Activated T-cell treated with anti-CD3 and anti-CD28 coated beads for 1 hour (primary cell): ENCODE results near the gene FRMD4A.

ENCODE experiments used
- DNase-seq: peaks from one replicate; pipeline ENCODE4 v3.0.0-alpha.2; 2020; ENCODE audit warnings: low read depth

Gene FRMD4A

DNA sequence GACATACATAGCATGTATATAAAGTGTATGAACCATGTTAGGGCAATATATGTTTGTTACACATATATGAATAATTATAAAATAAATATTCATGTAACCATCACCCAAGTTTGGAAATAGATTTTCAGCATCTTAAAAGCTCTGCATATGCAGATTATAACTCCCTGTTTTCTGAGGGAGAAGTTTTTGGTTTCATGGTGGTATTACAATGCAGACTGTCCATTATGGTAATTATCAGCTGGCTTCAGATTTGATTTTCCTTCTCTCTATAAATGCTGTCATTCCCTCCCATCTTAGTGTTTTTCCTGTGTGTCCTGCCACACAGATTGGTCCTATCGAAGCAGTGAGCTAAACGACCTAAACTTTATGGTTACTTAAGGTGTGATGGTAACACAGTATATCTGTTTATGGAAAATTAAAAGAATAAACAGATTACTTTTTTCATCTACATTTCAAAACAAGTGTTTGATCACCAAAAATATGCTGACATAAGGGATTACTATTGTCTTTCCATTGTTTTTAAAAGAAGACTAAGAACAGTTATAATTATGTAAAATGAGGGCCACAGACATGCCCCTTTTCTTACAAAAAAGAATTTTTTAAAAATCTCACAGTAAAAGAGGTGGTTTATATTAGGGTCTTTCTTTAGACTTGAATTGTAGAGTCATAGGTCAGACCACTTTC lies 726.2 kb downstream of the FRMD4A start:
- no peak for DNase-seq

- no peak for DNase-seq
These were observed 732.8 kb downstream of the FRMD4A start for GRCh38 chr10:13597909-13598308.

DNA sequence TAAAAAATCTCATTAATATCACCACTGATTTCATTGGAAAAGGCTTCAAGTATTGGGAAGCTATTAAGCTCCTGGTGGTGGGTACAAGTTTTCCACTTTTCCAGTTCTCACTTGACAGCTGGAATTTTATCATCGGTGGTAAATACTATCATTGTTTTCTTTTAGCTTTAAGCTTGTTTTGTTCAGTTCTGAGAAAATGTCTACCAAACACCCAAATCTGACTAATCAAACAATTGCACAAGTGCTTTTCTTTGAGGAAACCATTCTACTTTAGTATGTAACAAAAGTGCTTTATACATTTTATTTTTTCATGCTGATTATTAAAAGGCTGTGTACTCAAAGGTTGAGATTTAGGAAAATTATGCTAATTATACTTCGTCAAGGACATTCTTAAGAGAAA lies 736.1 kb downstream of the FRMD4A start:
- no peak for DNase-seq
